ENCODE data around the gene SEC24B.
"Not testable (repeated sequence)": the region's sequence is repeated elsewhere in the genome, so short reads cannot be mapped to it uniquely, and the experiment has no call there.

Gene SEC24B

DNA sequence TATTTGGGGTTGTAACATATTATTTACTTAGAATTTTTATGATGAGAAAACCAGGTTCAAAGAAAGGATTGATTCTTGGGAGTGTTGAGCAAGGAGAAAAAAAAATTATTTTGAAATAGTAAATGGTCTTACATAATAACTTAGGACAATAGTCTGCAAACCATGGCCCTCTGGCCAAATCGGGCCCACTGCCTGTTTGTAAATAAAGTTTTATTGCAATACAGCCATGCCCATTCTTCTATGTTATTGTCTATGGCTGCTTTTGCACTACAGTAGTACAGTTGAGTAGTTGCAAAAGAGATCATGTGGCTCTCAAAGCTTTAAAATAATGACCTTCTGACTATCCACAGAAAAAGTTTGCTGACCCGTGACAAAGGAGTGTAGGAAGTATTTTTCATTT, 63.3 kb downstream of the SEC24B start:
- no peak overlapping the region for H3K4me3 ChIP-seq (ENCODE audit: low read depth, low read length)
- TF ChIP-seq CTCF (conservative IDR thresholded peaks at IDR 0.05; ENCODE audit: low read depth, low read length): no peak
- DNase-seq (ENCODE audit: low read depth): no peak

- no peak overlapping the region for H3K4me3 ChIP-seq (ENCODE audit: low read depth, low read length)
- no peak for TF ChIP-seq CTCF (conservative IDR thresholded peaks at IDR 0.05; ENCODE audit: low read depth, low read length)
- no peak for DNase-seq (ENCODE audit: low read depth)
Observed at GRCh38 chr4:109497511-109497910, 63.9 kb downstream of the SEC24B start.

DNA sequence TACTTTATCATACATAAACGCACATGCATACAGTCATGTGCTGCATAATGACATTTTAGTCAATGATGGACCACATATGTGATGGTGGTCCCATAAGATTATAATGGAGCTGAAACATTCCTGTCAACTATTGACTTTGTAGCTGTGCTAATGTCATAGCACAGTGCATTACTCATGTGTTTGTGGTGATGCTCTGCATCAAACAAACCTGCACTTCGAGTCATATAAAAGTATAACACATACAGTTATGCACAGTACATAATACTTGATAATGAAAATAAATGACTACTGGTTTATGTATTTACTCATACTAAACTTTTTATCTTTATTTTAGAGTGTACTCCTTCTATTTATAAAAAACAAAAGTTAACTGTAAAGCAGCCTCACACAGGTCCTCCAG, 65.9 kb downstream of the SEC24B start:
- no peak for TF ChIP-seq CTCF (conservative IDR thresholded peaks at IDR 0.05; ENCODE audit: low read depth, low read length)
- H3K4me3 ChIP-seq (ENCODE audit: low read depth, low read length): no peak overlapping the region
- no peak for DNase-seq (ENCODE audit: low read depth)

DNA sequence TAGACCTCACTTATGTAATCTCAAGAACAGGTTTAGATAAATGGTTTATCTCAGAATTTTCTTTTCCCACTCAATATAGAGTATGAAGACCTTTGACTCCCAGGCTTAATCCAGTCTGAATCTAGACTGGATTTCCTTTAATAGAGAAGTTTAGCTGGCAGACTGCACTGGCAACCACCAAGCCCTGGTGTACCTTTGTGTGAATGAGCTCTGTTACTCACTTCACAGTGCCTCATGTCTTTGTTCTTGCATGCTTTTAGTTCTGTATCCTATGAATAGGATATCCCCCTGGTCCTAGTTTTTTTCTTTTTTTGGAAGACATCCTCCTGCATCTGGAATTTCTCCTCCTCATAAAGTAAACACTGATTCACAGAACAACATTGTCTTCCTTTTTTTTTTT, 73.3 kb downstream of the SEC24B start:
- no peak for TF ChIP-seq CTCF (conservative IDR thresholded peaks at IDR 0.05; ENCODE audit: low read depth, low read length)
- H3K4me3 ChIP-seq (ENCODE audit: low read depth, low read length): no peak overlapping the region
- no peak for DNase-seq (ENCODE audit: low read depth)

DNA sequence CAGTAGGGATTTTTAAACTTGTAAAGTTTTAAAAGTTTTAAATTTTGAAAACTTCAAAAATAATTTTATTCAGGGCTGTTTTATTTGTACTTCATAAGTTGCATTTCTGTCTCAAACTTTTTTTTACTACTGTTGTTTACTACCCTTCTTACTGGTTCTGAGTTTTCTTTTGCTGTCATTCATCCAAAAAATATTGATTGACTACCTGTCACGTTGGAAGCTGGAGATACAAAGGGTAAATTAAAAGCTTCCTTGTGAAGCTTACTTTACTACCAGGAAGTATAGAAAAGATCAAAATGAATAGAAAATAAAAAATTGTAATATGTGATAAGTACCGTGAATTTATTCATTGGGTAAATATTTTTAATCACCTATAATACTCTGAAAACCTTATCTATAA, 77.1 kb downstream of the SEC24B start:
- no peak for TF ChIP-seq CTCF (conservative IDR thresholded peaks at IDR 0.05; ENCODE audit: low read depth, low read length)
- no peak for DNase-seq (ENCODE audit: low read depth)
- no peak overlapping the region for H3K4me3 ChIP-seq (ENCODE audit: low read depth, low read length)

- TF ChIP-seq CTCF (conservative IDR thresholded peaks at IDR 0.05; ENCODE audit: low read depth, low read length): no peak
- H3K4me3 ChIP-seq (ENCODE audit: low read depth, low read length): no peak overlapping the region
- no peak for DNase-seq (ENCODE audit: low read depth)
Observed at GRCh38 chr4:109511414-109511813, 77.8 kb downstream of the SEC24B start.

DNA sequence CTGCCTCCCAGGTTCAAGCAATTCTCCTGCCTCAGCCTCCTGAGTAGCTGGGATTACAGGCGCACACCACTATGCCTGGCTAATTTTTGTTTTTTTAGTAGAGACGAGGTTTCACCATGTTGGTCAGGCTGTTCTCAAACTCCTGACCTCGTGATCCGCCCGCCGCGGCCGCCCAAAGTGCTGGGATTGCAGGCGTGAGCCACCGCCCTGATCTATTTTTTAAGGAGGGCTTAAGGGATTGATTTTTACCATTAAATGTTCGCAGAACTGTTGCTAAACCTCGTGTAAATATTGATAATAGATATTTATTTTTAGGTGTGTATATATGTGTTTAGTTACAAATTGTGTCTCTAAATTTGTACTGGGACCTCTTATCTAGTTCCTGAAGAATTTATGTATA, 79.8 kb downstream of the SEC24B start:
- not testable (repeated sequence) for DNase-seq (ENCODE audit: low read depth); H3K4me3 ChIP-seq (ENCODE audit: low read depth, low read length)

GRCh38 chr4:109532182-109532581, 98.6 kb downstream of the SEC24B start:
- no peak for DNase-seq (ENCODE audit: low read depth)
- no peak for TF ChIP-seq CTCF (conservative IDR thresholded peaks at IDR 0.05; ENCODE audit: low read depth, low read length)
- no peak overlapping the region for H3K4me3 ChIP-seq (ENCODE audit: low read depth, low read length)
